DMS79 treated with DMSO at 0.1 percent for 48 hours (cell line): ENCODE data around the gene ITPR2.

Experiments used
- DNase-seq: peaks from one replicate; lab custom pipeline; 2025; lab: John Stamatoyannopoulos, UW

Gene ITPR2

GRCh38 chr12:26293612-26294011 lies 539.4 kb downstream of the ITPR2 start:
- peak; percentile 77 for DNase-seq

GRCh38 chr12:26292596-26292995 lies 540.4 kb downstream of the ITPR2 start:
- no peak for DNase-seq

GRCh38 chr12:26290565-26290964 lies 542.4 kb downstream of the ITPR2 start:
- DNase-seq = no peak

- DNase-seq = no peak
These were observed 545.2 kb downstream of the ITPR2 start for GRCh38 chr12:26287671-26288381.
